GM21526 (cell line): ENCODE results near the gene KLK1.
"Not testable (repeated sequence)": the region's sequence is repeated elsewhere in the genome, so short reads cannot be mapped to it uniquely, and the experiment has no call there.

ENCODE experiments used
- ATAC-seq: cut with Tn5 transposase; IDR thresholded peaks from one replicate; pipeline ENCODE4 v1.9.1; 2021; ENCODE audit warnings: moderate library complexity; ENCODE audit not compliant: unreplicated experiment, low FRiP score

The KLK1 gene

DNA sequence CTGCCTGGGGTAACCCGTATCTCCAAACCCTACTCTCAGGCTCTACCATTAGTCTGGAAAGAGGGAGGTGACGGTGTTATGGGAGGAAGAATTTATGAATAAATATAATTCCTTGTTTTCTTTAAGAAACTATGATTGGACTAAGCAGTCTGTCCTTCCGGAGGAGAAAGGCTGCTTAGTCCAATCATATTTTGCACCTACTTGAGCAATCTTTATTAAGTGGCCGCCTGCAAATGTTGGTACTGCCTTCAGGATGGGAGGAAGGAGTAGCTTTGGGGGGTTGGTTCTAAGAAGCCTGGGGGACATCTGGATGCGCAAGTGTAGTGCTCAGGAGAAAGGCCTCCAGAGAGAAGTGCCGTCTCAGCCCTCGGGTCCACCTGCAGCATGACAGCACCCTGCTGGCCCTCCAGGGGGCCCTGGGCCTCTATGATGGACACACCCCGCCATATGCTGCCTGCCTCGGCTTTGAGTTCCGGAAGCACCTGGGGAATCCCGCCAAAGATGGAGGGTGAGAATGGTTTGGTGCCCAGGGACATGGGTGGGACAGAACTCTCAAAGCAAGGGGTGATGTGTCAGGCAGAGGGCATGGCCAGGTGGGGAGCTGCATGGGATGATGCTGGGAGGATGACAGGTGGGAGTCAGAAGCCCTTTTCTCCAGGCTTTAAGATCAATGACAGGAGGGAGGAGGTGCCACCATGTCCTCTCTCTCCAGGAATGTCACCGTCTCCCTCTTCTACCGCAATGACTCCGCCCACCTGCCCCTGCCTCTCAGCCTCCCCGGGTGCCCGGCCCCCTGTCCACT lies 29.3 kb downstream of the KLK1 start:
- ATAC-seq = no peak

- ATAC-seq = no peak
These were observed 30.0 kb downstream of the KLK1 start for GRCh38 chr19:50793558-50794065.

- no peak for ATAC-seq
These were observed 31.0 kb downstream of the KLK1 start for GRCh38 chr19:50792272-50793250.

DNA sequence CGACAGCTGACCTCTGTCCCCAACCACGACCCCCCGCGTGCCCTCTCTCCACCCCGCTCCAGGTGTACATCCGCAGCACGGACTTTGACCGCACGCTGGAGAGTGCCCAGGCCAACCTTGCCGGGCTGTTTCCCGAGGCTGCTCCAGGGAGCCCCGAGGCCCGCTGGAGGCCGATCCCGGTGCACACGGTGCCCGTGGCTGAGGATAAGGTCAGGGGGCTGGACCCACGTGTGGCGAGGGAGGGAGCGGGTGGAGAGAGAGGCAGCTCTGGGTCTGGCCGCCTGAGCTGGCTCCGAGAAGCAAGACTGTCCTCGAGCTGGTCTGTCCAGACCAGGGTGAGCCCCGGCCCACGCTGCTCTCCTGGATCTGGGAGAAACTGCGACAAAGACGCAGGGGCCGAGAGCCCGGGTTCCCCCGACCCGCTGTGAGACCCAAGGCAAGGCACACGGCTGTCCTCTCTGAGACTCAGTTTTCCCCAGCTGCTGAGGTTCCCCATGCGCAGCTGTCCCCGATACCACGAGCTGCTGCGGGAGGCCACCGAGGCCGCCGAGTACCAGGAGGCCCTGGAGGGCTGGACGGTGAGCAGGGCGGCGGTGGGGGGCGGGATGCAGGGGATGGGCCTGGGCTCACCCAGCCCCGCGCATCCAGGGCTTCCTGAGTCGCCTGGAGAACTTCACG lies 31.9 kb downstream of the KLK1 start:
- no peak for ATAC-seq

- no peak for ATAC-seq
These were observed 32.6 kb downstream of the KLK1 start for GRCh38 chr19:50790922-50791467.

GRCh38 chr19:50790396-50790795 lies 33.2 kb downstream of the KLK1 start, which contains the start of gene ACP4:
ACP4 (plus strand) TSS chr19:50790415; CDS start chr19:50790415, 0 bp downstream.
- ATAC-seq = no peak

GRCh38 chr19:50785329-50785728 lies 38.3 kb downstream of the KLK1 start:
- ATAC-seq = no peak

DNA sequence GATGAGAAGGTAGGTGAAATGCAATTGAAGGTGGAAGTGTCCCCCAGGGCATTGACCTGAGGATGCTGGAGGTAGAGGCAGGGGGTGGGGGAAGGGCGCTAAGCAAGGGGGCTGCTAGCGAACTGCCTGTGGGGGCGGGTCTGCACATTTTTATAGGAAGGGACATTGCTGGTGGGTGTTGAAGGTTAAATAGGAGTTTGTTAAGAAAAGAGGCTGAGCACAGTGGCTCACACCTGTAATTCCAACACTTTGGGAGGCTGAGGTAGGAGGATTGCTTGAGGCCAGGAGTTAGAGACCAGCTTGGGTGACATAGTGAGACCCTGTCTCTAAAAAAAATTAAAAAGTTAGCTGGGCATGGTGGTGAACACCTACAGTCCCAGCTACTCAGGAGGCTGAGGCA lies 38.9 kb downstream of the KLK1 start:
- no peak for ATAC-seq

- not testable (repeated sequence) for ATAC-seq
These were observed 39.8 kb downstream of the KLK1 start for GRCh38 chr19:50783848-50784152.

- ATAC-seq = no peak
These were observed 42.7 kb downstream of the KLK1 start for GRCh38 chr19:50780753-50781435.

DNA sequence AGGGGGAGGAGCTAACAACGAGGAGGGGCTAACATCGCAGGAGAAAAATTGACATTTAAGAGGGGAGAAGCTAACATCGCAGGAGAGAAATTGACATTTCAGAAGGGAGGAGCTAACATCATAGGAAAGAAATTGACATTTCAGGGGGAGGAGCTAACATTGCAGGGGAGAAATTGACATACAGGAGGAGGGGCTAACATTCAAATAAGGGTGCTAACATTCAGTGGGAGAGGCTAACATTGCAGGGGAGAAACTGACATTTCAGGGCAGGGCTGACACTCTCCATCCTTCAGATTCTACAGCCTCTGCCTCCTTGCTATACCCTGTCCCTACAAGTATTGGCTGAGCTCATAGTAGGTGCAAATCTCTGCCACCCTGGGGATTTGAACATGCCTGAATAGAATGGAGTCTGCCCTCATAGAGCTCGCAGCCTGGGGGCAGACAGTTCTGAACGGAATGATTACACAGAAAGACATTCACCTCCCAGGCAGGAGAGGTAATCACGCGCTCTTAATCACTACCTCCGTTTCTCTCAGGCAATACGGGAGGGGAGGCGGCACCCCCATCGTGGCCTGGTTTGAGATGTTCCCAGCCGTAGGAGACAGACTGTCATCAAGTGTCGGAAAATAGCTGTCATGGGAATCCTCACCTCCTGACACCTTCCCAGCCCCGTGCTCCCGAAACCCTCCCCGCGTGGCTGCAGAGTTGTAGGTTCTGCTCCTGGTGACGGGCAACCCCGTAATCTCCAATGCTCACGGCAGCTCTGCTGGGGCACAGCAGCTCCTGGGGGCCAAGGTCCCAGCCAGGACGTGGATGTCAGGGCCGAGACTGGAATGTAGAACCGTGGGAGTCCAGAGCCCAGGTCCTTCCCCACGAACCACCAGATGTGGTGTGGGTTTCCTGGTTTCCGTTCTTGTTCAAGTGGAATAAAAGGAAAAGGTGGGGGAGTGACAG lies 43.8 kb downstream of the KLK1 start:
- no peak for ATAC-seq

DNA sequence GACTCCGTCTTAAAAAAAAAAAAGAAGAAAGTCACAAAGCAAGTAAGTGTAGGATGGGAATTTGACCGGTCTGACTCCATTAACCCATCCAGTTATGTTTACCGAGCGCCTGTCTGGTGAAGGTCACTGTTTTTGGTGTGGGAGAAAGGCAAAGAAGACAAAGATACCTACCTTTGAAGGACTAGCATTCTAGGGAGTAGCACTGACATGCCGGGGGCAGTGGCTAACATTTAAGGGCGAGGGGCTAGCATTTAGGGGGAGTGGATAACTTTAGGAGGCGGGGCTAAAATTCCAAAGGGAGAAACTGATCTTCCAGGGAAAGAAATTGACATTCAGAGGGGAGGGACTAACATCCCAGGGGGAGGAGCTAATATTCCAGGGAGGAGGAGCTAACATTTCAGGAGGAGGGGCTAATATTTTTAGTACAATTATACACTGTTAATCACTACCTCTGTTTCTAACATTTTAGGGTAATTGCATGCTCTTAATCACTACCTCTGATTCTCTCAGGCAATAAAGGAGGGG lies 44.6 kb downstream of the KLK1 start:
- ATAC-seq = no peak

DNA sequence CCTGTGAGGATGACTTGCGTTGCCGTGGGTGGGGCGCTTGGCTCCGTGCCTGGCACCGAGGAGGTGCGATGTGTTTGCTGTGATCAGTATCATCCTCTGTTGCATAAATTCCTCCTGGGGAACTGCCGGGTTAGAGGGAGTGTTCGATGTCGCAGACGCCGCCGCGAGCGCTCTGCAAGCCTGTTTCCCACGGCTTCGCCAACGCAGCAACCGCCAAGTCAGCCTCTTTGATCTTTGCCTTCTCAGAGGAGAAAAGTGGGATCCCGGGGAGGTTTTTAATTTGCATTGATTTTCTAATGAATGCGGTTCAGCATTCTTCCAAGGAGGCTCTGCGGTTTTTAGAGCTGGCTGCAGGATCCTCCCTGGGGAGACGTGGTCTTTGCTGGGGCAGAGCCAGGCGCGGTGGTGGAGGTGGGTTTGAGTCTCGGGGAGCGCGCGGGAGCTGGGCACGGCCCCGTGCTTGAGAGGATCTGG lies 45.7 kb downstream of the KLK1 start:
- ATAC-seq = no peak

DNA sequence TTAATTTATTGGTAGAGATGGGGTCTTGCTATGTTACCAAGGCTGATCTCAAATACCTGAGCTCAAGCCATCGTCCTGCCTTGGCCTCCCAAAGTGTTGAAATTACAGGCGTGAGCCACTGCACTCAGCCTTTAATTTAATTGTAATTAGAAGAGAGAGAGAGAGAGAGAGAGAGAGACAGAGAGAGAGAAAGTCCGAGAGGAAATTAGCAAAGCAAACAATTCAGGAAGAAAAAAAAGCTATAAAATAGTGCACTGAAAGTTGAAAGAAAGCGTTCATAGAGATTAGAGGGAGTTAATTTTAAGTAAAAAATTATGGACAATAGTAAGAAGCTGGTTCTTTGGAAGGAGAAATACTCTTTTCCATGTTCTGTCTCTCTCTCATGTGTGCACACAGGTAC lies 46.3 kb downstream of the KLK1 start:
- no peak for ATAC-seq

DNA sequence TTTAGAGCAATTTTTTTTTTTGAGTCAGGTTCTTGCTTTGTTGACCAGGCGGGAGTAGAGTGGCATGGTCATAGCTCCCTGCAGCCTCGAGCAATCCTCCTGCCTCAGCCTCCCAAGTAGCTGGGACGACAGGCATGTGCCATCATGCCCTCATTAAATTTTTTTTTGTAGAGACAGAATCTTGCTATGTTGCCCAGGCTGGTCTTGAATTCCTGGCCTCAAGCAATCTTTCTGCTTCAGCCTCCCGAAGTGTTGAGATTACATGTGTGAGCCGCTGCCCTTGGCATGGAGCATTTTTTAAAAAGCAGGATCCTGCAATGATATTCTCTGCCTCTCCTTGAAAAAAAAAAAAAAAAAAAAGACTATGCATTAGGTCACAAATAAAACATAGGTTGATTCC lies 47.5 kb downstream of the KLK1 start:
- ATAC-seq = no peak

- not testable (repeated sequence) for ATAC-seq
These were observed 50.1 kb downstream of the KLK1 start for GRCh38 chr19:50773454-50773853.

- ATAC-seq = not testable (repeated sequence)
These were observed 50.7 kb downstream of the KLK1 start for GRCh38 chr19:50772912-50773311.

GRCh38 chr19:50772476-50772875 lies 51.1 kb downstream of the KLK1 start:
- ATAC-seq = no peak
